Neural progenitor cell (in vitro differentiated cells): Measurements from ENCODE around the gene ADH1B.

Source experiments
- CTCF ChIP-seq: fragments of 200-600 bp; sonication (generic); IDR thresholded peaks from 2 replicates; pipeline ENCODE4 v1.5.1; 2017; ENCODE audit warnings: antibody characterized with exemption, mild to moderate bottlenecking
- EZH2 ChIP-seq: fragments of 200-600 bp; sonication (generic); IDR thresholded peaks from 2 replicates; pipeline ENCODE4 v1.6.1; 2017; ENCODE audit warnings: antibody characterized with exemption, mild to moderate bottlenecking, moderate library complexity
- EZH2phosphoT487 ChIP-seq: fragments of 200-600 bp; sonication (generic); IDR thresholded peaks from 2 replicates; pipeline ENCODE4 v1.6.1; 2017; ENCODE audit warnings: antibody characterized with exemption

GRCh38 chr4:99314211-99314610 is 7.0 kb downstream of the ADH1B start:
- TF ChIP-seq CTCF (no peak), EZH2phosphoT487 (no peak), EZH2 (no peak)
